GM15510 (cell line): ENCODE data around the gene NMT2.

ENCODE experiments used
- POLR2A ChIP-seq: IDR thresholded peaks from 3 replicates; pipeline ENCODE4 v1.6.1; 2011; ENCODE audit warnings: borderline replicate concordance; ENCODE audit not compliant: insufficient read length; ENCODE audit errors: extremely low read depth

NMT2 gene

GRCh38 chr10:15137036-15137359, 31.5 kb downstream of the NMT2 start:
- no peak for TF ChIP-seq POLR2A

GRCh38 chr10:15136129-15137035, 32.1 kb downstream of the NMT2 start:
- no peak for TF ChIP-seq POLR2A

GRCh38 chr10:15131330-15131729, 37.2 kb downstream of the NMT2 start:
- TF ChIP-seq POLR2A: no peak

GRCh38 chr10:15124908-15125307, 43.6 kb downstream of the NMT2 start:
- no peak for TF ChIP-seq POLR2A

- no peak for TF ChIP-seq POLR2A
Measured at GRCh38 chr10:15124190-15124589, 44.3 kb downstream of the NMT2 start.

GRCh38 chr10:15123749-15124184, 44.7 kb downstream of the NMT2 start:
- TF ChIP-seq POLR2A: no peak

GRCh38 chr10:15122477-15123030, 45.9 kb downstream of the NMT2 start:
- no peak for TF ChIP-seq POLR2A

- no peak for TF ChIP-seq POLR2A
Measured at GRCh38 chr10:15121707-15122106, 46.8 kb downstream of the NMT2 start.

- TF ChIP-seq POLR2A: no peak
Measured at GRCh38 chr10:15120523-15120922, 48.0 kb downstream of the NMT2 start.

GRCh38 chr10:15118615-15119014, 49.9 kb downstream of the NMT2 start:
- no peak for TF ChIP-seq POLR2A

- no peak for TF ChIP-seq POLR2A
Measured at GRCh38 chr10:15116225-15116624, 52.3 kb downstream of the NMT2 start.

- TF ChIP-seq POLR2A: no peak
Measured at GRCh38 chr10:15113766-15114165, 54.7 kb downstream of the NMT2 start.

GRCh38 chr10:15112657-15113056, 55.8 kb downstream of the NMT2 start:
- TF ChIP-seq POLR2A: no peak

- no peak for TF ChIP-seq POLR2A
Measured at GRCh38 chr10:15106352-15107013, 62.0 kb downstream of the NMT2 start.

- no peak for TF ChIP-seq POLR2A
Measured at GRCh38 chr10:15103513-15103912, 65.0 kb downstream of the NMT2 start.

- TF ChIP-seq POLR2A: no peak
Measured at GRCh38 chr10:15099886-15100285, 68.6 kb downstream of the NMT2 start.
